Body of pancreas (tissue), 4 donors: ENCODE measurements around the gene BPIFB2.

ENCODE experiments used
- CTCF ChIP-seq, 7 experiments: fragments of 450-650 bp in 4 of 7; fragments of 200-600 bp in 3 of 7; sonication (generic) in 3 of 7; IDR thresholded peaks; one replicate each; pipeline ENCODE4 v1.5.1; 2016 to 2019; ENCODE audit warnings: antibody characterized with exemption in 7 of 7
- POLR2A ChIP-seq, 3 donors: fragments of 450-650 bp; IDR thresholded peaks; one replicate each; pipeline ENCODE4 v1.6.1; 2016; ENCODE audit warnings: antibody characterized with exemption in 3 of 3, mild to moderate bottlenecking in 2 of 3

GRCh38 chr20:32960849-32961731, 46.4 kb upstream of the BPIFB2 start:
- TF ChIP-seq CTCF (IDR thresholded peaks at IDR 0.05) (no peak), POLR2A (IDR thresholded peaks at IDR 0.05) (no peak)
